RWPE2 (cell line): ENCODE data around the gene TIFAB.
A peak's percentile ranks its signal among the peaks of the same experiment; 100 is the strongest.

Experiments used
- ATAC-seq: fragments of 200-7000 bp; cut with Tn5 transposase; 3 replicates; pipeline ENCODE4 v1.9.1; 2021; ENCODE audit warnings: low read depth
- DNase-seq: peaks from one replicate; pipeline ENCODE4 v3.0.0-alpha.2; 2020; ENCODE audit warnings: low spot score
- H3K27ac ChIP-seq: fragments of 450-650 bp; 2 replicates; pipeline ENCODE4 v1.5.1; 2017; ENCODE audit warnings: mild to moderate bottlenecking; ENCODE audit not compliant: poor library complexity, severe bottlenecking
- H3K27me3 ChIP-seq: fragments of 250-450 bp; sonication (Bioruptor Pico); 2 replicates; pipeline ENCODE4 v1.5.1; 2021; ENCODE audit warnings: mild to moderate bottlenecking, moderate library complexity; ENCODE audit not compliant: insufficient read depth, poor library complexity, severe bottlenecking
- H3K36me3 ChIP-seq: fragments of 250-450 bp; sonication (Bioruptor Pico); 2 replicates; pipeline ENCODE4 v1.5.1; 2020; ENCODE audit warnings: low read depth, mild to moderate bottlenecking, moderate library complexity
- H3K4me1 ChIP-seq: fragments of 250-450 bp; sonication (Bioruptor Pico); 2 replicates; pipeline ENCODE4 v1.5.1; 2021; ENCODE audit warnings: mild to moderate bottlenecking, moderate library complexity; ENCODE audit not compliant: insufficient read depth, poor library complexity, severe bottlenecking
- H3K4me3 ChIP-seq: fragments of 250-450 bp; sonication (Bioruptor Pico); 2 replicates; pipeline ENCODE4 v1.5.1; 2021; ENCODE audit warnings: mild to moderate bottlenecking, moderate library complexity; ENCODE audit not compliant: severe bottlenecking
- H3K9me3 ChIP-seq: fragments of 250-450 bp; sonication (Bioruptor Pico); 2 replicates; pipeline ENCODE4 v1.5.1; 2021; ENCODE audit warnings: mild to moderate bottlenecking, moderate library complexity; ENCODE audit not compliant: severe bottlenecking
- CTCF ChIP-seq: fragments of 450-650 bp; IDR thresholded peaks from one replicate; pipeline ENCODE4 v1.5.1; 2017; ENCODE audit warnings: mild to moderate bottlenecking, moderate library complexity; ENCODE audit not compliant: poor library complexity, severe bottlenecking

The TIFAB gene

GRCh38 chr5:135442431-135443160 is 9.6 kb downstream of the TIFAB start:
- Histone ChIP-seq H3K27ac (no peak overlapping the region), H3K36me3 (no peaks in the 10 kb centered on the region), H3K4me3 (no peak overlapping the region), H3K4me1 (peaks cover 8% of the 10 kb centered on the region), H3K27me3 (no peaks in the 10 kb centered on the region), H3K9me3 (no peaks in the 10 kb centered on the region)
- DNase-seq: peak; percentile 27
- TF ChIP-seq CTCF: no peak
- ATAC-seq: no peak

- peak; percentile 20 for DNase-seq
- Histone ChIP-seq H3K36me3 (no peaks in the 10 kb centered on the region), H3K27me3 (no peaks in the 10 kb centered on the region), H3K4me3 (no peak overlapping the region), H3K27ac (no peak overlapping the region), H3K4me1 (peaks cover 8% of the 10 kb centered on the region), H3K9me3 (no peaks in the 10 kb centered on the region)
- TF ChIP-seq CTCF: no peak
- no peak for ATAC-seq
These were observed 10.2 kb downstream of the TIFAB start for GRCh38 chr5:135441919-135442318.

GRCh38 chr5:135441350-135441831 is 10.8 kb downstream of the TIFAB start:
- no peak for ATAC-seq
- Histone ChIP-seq H3K4me1 (peaks cover 8% of the 10 kb centered on the region), H3K4me3 (no peak overlapping the region), H3K36me3 (no peaks in the 10 kb centered on the region), H3K27ac (no peak overlapping the region), H3K9me3 (no peaks in the 10 kb centered on the region), H3K27me3 (no peaks in the 10 kb centered on the region)
- no peak for TF ChIP-seq CTCF
- DNase-seq: peak; percentile 49

- Histone ChIP-seq H3K27ac (no peak overlapping the region), H3K36me3 (no peaks in the 10 kb centered on the region), H3K9me3 (no peaks in the 10 kb centered on the region), H3K4me1 (peaks cover 8% of the 10 kb centered on the region), H3K27me3 (no peaks in the 10 kb centered on the region), H3K4me3 (no peak overlapping the region)
- no peak for TF ChIP-seq CTCF
- ATAC-seq (no peak), DNase-seq (peak; percentile 11)
These were observed 11.2 kb downstream of the TIFAB start for GRCh38 chr5:135440916-135441315.
